ENCODE data around the gene MITF. TPM values are rescaled to one million over a fixed set of nuclear protein-coding genes. Genes with fewer than 3 reads are reported as not detected.

MITF gene
- polyA plus RNA-seq, 1 of the 3 experiments (the other 2 are of a cell fraction), result 1.7 TPM

DNA sequence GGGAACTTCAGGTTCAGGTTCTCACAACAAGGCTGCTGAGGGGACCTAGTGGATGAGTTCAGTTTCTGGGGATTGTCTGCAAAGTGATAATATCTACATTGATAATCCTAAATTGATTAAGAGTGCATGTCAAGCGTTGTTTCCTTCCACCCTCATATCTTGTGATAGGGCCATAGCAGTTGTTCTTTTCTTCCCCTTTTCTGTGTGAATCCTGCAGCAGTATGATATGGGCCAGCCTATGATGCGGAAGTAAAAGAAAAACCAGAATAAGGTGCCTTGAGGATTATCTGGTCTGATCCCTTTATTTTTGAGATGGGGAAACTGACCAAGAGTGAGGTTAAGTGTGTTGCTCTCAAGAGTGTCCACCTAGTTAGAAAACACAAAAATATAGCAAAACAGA is 86.2 kb downstream of the MITF start:
- no peaks in the 10 kb centered on the region for H3K9me2 ChIP-seq
- no peak for DNase-seq
- H3K4me3 ChIP-seq (ENCODE audit: low read depth in 2 of 2, low read length in 1 of 2), result no peak overlapping the region
- no peaks in the 10 kb centered on the region for H3K36me3 ChIP-seq (replicated peaks in 1 of 2; ENCODE audit: control insufficient read depth in 1 of 2, insufficient read depth in 2 of 2, low read length in 1 of 2)
- H3K4me2 ChIP-seq, result no peak overlapping the region
- no peak overlapping the region for H3K27ac ChIP-seq (ENCODE audit: low read depth in 2 of 2, low read length in 1 of 2)
- H3K4me1 ChIP-seq (ENCODE audit: control insufficient read depth in 1 of 2, insufficient read depth in 2 of 2, low read depth in 1 of 2, low read length in 1 of 2), result no peaks in the 10 kb centered on the region
- H3K9ac ChIP-seq, result no peak overlapping the region
- H4K20me1 ChIP-seq (ENCODE audit: insufficient read depth), result no peaks in the 10 kb centered on the region
- POLR2A ChIA-PET, result no interaction called here
- H3K79me2 ChIP-seq (ENCODE audit: insufficient read depth), result no peaks in the 10 kb centered on the region
- no peak for TF ChIP-seq GABPA (IDR thresholded peaks at IDR 0.05; ENCODE audit: low read depth)
- TF ChIP-seq RAD21 (IDR thresholded peaks at IDR 0.05; ENCODE audit: low read length), result no peak
- no peak for TF ChIP-seq NFIC (IDR thresholded peaks at IDR 0.05; ENCODE audit: borderline replicate concordance)
- TF ChIP-seq POLR2AphosphoS5 (IDR thresholded peaks at IDR 0.05; ENCODE audit: low read depth, low read length), result no peak
- TF ChIP-seq, protein P1, sequence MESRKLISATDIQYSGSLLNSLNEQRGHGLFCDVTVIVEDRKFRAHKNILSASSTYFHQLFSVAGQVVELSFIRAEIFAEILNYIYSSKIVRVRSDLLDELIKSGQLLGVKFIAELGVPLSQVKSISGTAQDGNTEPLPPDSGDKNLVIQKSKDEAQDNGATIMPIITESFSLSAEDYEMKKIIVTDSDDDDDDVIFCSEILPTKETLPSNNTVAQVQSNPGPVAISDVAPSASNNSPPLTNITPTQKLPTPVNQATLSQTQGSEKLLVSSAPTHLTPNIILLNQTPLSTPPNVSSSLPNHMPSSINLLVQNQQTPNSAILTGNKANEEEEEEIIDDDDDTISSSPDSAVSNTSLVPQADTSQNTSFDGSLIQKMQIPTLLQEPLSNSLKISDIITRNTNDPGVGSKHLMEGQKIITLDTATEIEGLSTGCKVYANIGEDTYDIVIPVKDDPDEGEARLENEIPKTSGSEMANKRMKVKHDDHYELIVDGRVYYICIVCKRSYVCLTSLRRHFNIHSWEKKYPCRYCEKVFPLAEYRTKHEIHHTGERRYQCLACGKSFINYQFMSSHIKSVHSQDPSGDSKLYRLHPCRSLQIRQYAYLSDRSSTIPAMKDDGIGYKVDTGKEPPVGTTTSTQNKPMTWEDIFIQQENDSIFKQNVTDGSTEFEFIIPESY (IDR thresholded peaks at IDR 0.05; ENCODE audit: borderline replicate concordance, low read depth), result no peak
- TF ChIP-seq REST (IDR thresholded peaks at IDR 0.05; ENCODE audit: low read depth, low read length), result no peak
- CTCF ChIA-PET, result interaction anchor here (0.7 kb wide), 1 partner anchor 53 kb away, joined by 3 read pairs; no protein-coding TSS in a partner anchor
- H3F3A ChIP-seq (replicated peaks; ENCODE audit: insufficient read depth), result no peaks in the 10 kb centered on the region
- no peaks in the 10 kb centered on the region for H3K9me3 ChIP-seq
- WGBS (ENCODE audit: low lambda C conversion rate), result 87% methylated on average over 2 of the region's 2 CpGs
- H2AFZ ChIP-seq (ENCODE audit: low read depth), result no peak overlapping the region
- H3K27me3 ChIP-seq (ENCODE audit: insufficient read depth), result no peaks in the 10 kb centered on the region

DNA sequence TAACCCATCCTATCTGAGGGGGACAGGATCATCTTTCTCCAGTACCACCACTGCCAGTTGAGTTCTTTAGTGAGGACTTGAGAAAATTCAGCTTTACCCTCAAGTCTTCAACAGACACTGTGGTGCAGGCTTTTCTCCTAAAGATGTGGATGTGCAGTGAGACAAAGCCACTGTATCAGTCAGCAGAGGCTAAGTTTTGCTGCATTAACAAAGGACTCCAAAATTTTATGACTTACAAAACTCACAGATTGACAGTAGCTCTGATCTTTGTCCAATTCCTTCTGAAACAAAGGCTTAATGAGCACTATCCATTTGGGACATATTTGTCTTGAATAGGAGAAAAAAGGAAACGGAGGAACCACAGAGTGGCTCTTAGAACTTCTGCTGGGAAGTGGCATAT is 87.9 kb downstream of the MITF start:
- CTCF ChIA-PET, result no interaction called here
- no peaks in the 10 kb centered on the region for H3K27me3 ChIP-seq (ENCODE audit: insufficient read depth)
- H3F3A ChIP-seq (replicated peaks; ENCODE audit: insufficient read depth), result no peaks in the 10 kb centered on the region
- WGBS (ENCODE audit: low lambda C conversion rate), result 96% methylated on average over 1 of the region's 1 CpG
- no peaks in the 10 kb centered on the region for H3K9me3 ChIP-seq
- H2AFZ ChIP-seq (ENCODE audit: low read depth), result no peak overlapping the region
- no peaks in the 10 kb centered on the region for H3K79me2 ChIP-seq (ENCODE audit: insufficient read depth)
- no peak overlapping the region for H3K4me3 ChIP-seq (ENCODE audit: low read depth in 2 of 2, low read length in 1 of 2)
- H3K27ac ChIP-seq (ENCODE audit: low read depth in 2 of 2, low read length in 1 of 2), result no peak overlapping the region
- POLR2A ChIA-PET, result no interaction called here
- TF ChIP-seq RCOR1 (IDR thresholded peaks at IDR 0.05; ENCODE audit: low read length), result no peak
- TF ChIP-seq GATA2 (CRISPR knock-in tag; IDR thresholded peaks at IDR 0.05), result no peak
- TF ChIP-seq, protein P2, sequence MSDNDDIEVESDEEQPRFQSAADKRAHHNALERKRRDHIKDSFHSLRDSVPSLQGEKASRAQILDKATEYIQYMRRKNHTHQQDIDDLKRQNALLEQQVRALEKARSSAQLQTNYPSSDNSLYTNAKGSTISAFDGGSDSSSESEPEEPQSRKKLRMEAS (IDR thresholded peaks at IDR 0.05; ENCODE audit: low read depth), result no peak
- TF ChIP-seq FOXJ3 (CRISPR knock-in tag; IDR thresholded peaks at IDR 0.05), result no peak
- no peak for TF ChIP-seq SIN3A (IDR thresholded peaks at IDR 0.05; ENCODE audit: borderline replicate concordance, low read depth, low read length)
- TF ChIP-seq CTCF (IDR thresholded peaks at IDR 0.05), result no peak
- no peak for TF ChIP-seq IRF3 (IDR thresholded peaks at IDR 0.05; ENCODE audit: low read depth, low read length)
- TF ChIP-seq YY1 (IDR thresholded peaks at IDR 0.05; ENCODE audit: low read depth), result no peak
- H3K36me3 ChIP-seq (replicated peaks in 1 of 2; ENCODE audit: control insufficient read depth in 1 of 2, insufficient read depth in 2 of 2, low read length in 1 of 2), result no peaks in the 10 kb centered on the region
- H3K4me2 ChIP-seq, result no peak overlapping the region
- H3K9ac ChIP-seq, result no peak overlapping the region
- DNase-seq, result no peak
- no peaks in the 10 kb centered on the region for H3K9me2 ChIP-seq
- no peaks in the 10 kb centered on the region for H3K4me1 ChIP-seq (ENCODE audit: control insufficient read depth in 1 of 2, insufficient read depth in 2 of 2, low read depth in 1 of 2, low read length in 1 of 2)
- H4K20me1 ChIP-seq (ENCODE audit: insufficient read depth), result no peaks in the 10 kb centered on the region
